Stimulated activated CD8-positive, alpha-beta memory T cell treated with anti-CD3 and anti-CD28 coated beads, Interleukin-15, amount 100 ng/mL, for 24 hours (primary cell): ENCODE data around the gene RPS19.

Experiments
- DNase-seq: peaks from one replicate; pipeline ENCODE4 v3.0.0-alpha.2; 2020; ENCODE audit warnings: low read depth

RPS19 gene

GRCh38 chr19:41859618-41860418, at the start of gene RPS19:
Gene RPS19, plus strand, starts transcription at chr19:41860255. Its CDS starts 520 bp downstream, at chr19:41860775.
- peak; percentile 95 for DNase-seq

- no peak for DNase-seq
Measured at GRCh38 chr19:41810301-41810700, 49.8 kb upstream of the RPS19 start.

- DNase-seq = no peak
Measured at GRCh38 chr19:41811036-41811435, 49.0 kb upstream of the RPS19 start.

GRCh38 chr19:41811981-41812380, 48.1 kb upstream of the RPS19 start:
- DNase-seq = no peak

GRCh38 chr19:41813911-41814310, 46.1 kb upstream of the RPS19 start:
- DNase-seq = no peak

GRCh38 chr19:41815301-41815700, 44.8 kb upstream of the RPS19 start:
- DNase-seq = no peak

- no peak for DNase-seq
Measured at GRCh38 chr19:41816761-41817160, 43.3 kb upstream of the RPS19 start.

GRCh38 chr19:41821003-41821735, 38.9 kb upstream of the RPS19 start:
- no peak for DNase-seq

GRCh38 chr19:41837981-41838708, 21.9 kb upstream of the RPS19 start:
- DNase-seq = no peak

GRCh38 chr19:41839211-41839610, 20.8 kb upstream of the RPS19 start:
- no peak for DNase-seq

- DNase-seq = no peak
Measured at GRCh38 chr19:41843371-41843770, 16.7 kb upstream of the RPS19 start.

GRCh38 chr19:41844601-41845000, 15.5 kb upstream of the RPS19 start, which contains the start of gene LYPD4:
Gene LYPD4, minus strand, starts transcription at chr19:41844683. Its CDS starts 5,398 bp downstream, at chr19:41839285.
- no peak for DNase-seq

GRCh38 chr19:41845001-41845050, 15.2 kb upstream of the RPS19 start, which contains the start of gene DMRTC2:
Gene DMRTC2, plus strand, starts transcription at chr19:41845042. Its CDS starts 2,387 bp downstream, at chr19:41847429.
- no peak for DNase-seq

- DNase-seq = no peak
Measured at GRCh38 chr19:41845051-41845590, 14.9 kb upstream of the RPS19 start.

GRCh38 chr19:41847351-41848105, 12.5 kb upstream of the RPS19 start:
- DNase-seq = no peak

- DNase-seq = no peak
Measured at GRCh38 chr19:41848666-41849065, 11.4 kb upstream of the RPS19 start.

GRCh38 chr19:41849067-41849466, 11.0 kb upstream of the RPS19 start:
- DNase-seq = no peak

GRCh38 chr19:41850381-41850780, 9.7 kb upstream of the RPS19 start:
- no peak for DNase-seq

- no peak for DNase-seq
Measured at GRCh38 chr19:41851456-41851855, 8.6 kb upstream of the RPS19 start.

- no peak for DNase-seq
Measured at GRCh38 chr19:41853344-41853743, 6.7 kb upstream of the RPS19 start.

GRCh38 chr19:41853768-41854167, 6.3 kb upstream of the RPS19 start:
- DNase-seq = no peak

GRCh38 chr19:41859213-41859617, 840 bp upstream of the RPS19 start:
- DNase-seq = no peak
